GM12801 (cell line): ENCODE results near the gene GAD1.

ENCODE experiments used
- CTCF ChIP-seq: IDR thresholded peaks from one replicate; pipeline ENCODE4 v1.5.1; 2011; ENCODE audit warnings: control low read depth; ENCODE audit not compliant: insufficient read length; ENCODE audit errors: extremely low read depth

The GAD1 gene

GRCh38 chr2:170887496-170887895 lies 70.8 kb downstream of the GAD1 start:
- no peak for TF ChIP-seq CTCF

- no peak for TF ChIP-seq CTCF
Observed at GRCh38 chr2:170887896-170888295, 71.2 kb downstream of the GAD1 start.

DNA sequence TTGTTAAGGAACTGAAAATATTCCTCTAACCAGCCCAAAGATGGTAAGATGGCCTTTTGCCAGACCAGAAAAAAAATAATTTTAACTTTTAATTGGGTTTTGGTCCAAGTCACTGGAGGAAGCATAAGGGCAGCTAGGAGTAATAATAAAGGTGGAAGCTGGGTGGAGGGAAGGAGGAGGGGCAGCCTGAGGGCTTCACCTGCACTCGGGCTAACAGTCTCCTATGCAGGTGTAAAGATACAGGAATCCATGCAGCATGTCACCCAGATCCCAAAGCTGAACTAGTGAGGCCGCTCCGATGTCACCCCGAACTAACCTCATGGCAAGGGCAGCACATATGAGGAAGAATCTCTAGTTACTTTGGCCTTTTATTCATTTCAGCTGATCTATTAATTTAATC lies 75.2 kb downstream of the GAD1 start:
- no peak for TF ChIP-seq CTCF

DNA sequence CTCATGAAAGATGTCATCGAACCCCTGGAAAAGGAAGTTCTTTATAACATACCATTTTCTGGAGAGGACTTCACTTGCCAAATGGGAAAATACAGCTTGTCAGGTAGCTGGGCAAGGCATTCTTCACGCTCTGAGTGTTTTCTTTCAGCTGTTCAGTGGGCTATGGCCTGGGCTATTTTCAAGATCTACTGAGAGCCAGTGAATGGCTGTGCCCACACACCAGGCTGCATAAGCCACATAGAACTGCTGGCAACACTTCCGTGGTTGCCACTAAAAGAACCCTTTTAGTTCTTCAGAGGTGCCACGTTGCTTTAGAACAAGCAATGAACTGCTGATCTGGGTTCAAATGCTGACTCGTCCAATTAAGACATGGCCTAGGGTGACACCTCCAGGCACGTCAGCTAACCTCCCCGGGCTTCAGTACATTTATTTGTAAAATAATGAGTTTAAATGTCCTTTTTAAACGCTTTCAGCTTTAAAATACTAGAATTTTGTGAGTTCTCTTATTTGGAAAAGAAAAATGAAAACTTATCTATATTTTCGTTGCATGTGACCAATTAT lies 75.8 kb downstream of the GAD1 start:
- TF ChIP-seq CTCF, result no peak

DNA sequence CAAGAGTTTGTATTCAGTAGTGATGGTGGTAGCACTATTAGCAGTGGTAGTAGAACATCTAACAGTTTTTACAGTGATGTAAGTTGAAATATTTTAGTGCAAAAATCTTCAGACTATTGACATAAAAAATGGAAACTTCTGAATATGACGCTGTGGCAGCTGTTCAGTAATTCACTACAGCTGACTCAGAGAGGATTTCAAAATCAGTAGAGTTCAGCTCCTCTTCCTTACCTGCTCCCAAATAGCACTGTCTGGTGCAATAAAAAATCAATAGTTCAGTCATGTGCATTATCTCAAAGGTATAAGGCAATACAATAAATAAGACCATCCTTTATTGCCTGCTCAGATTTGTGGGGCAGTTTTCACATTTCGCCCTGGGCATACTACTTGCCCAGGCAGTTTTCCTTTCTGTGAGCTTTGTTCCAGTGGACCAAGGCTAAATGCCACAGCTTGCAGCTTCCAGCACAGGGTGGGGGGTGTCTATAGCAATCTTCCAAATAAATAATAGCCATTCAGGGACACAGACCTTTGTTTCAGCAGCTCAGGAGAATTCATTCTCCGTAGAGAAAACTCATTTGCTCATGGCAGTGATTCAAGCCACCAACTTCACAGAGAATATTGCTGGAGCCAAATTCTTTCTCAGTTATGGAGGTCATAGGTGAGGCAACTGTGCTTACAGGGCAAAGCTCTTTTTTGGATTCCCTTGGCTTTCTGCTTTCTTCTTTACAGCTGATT lies 78.5 kb downstream of the GAD1 start:
- TF ChIP-seq CTCF, result no peak

DNA sequence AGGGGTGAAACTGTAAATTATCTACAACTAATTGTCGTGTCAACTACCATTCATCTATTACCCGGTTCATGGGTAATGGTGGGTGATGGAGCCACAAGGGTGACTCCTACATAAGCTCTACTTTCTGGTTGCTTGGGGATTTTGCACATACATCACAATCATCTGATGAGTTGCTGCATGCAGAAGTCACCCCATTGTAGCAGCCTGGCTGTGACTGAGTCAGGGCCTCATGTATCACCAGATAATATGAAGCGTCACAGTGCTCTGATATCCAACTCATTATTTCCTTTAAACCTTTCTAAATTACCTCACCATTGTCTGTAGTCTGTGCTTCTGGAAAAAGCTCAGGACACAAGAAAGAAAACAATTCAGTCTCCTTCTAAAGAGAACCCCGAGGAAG lies 79.9 kb downstream of the GAD1 start:
- TF ChIP-seq CTCF, result no peak

GRCh38 chr2:170897108-170897507 lies 80.4 kb downstream of the GAD1 start:
- no peak for TF ChIP-seq CTCF
